ENCODE measurements around the gene ARHGEF11. TPM values are rescaled to one million over a fixed set of nuclear protein-coding genes. Genes with fewer than 3 reads are reported as not detected.

ARHGEF11 gene
- total RNA-seq, 1 experiment from 2014 or later = 38.1 TPM

DNA sequence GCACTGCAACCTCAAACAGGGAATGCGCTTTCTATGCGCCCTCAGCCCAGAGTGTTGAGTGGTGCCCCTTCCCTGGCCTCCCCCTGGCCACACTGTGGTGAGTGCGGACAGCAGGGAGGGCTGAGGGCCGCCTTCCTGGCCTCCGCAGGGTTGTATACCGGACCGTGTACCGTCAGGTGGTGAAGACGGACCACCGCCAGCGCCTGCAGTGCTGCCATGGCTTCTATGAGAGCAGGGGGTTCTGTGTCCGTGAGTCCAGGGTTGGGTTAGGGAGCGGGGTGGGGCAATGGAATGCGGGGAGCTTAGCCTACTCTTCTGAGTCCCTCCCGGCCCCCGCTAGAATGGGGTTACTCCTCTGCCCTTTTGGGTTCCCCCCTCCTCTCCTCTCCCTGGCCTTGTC lies 140.4 kb downstream of the ARHGEF11 start (continued):
- TF ChIP-seq, protein P1, sequence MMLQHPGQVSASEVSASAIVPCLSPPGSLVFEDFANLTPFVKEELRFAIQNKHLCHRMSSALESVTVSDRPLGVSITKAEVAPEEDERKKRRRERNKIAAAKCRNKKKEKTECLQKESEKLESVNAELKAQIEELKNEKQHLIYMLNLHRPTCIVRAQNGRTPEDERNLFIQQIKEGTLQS (CRISPR knock-in tag; conservative IDR thresholded peaks at IDR 0.05) = no peak
- TF ChIP-seq, protein P2, sequence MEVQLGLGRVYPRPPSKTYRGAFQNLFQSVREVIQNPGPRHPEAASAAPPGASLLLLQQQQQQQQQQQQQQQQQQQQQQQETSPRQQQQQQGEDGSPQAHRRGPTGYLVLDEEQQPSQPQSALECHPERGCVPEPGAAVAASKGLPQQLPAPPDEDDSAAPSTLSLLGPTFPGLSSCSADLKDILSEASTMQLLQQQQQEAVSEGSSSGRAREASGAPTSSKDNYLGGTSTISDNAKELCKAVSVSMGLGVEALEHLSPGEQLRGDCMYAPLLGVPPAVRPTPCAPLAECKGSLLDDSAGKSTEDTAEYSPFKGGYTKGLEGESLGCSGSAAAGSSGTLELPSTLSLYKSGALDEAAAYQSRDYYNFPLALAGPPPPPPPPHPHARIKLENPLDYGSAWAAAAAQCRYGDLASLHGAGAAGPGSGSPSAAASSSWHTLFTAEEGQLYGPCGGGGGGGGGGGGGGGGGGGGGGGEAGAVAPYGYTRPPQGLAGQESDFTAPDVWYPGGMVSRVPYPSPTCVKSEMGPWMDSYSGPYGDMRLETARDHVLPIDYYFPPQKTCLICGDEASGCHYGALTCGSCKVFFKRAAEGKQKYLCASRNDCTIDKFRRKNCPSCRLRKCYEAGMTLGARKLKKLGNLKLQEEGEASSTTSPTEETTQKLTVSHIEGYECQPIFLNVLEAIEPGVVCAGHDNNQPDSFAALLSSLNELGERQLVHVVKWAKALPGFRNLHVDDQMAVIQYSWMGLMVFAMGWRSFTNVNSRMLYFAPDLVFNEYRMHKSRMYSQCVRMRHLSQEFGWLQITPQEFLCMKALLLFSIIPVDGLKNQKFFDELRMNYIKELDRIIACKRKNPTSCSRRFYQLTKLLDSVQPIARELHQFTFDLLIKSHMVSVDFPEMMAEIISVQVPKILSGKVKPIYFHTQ (CRISPR knock-in tag; IDR thresholded peaks at IDR 0.05) = no peak
- no peak for TF ChIP-seq TCF7 (CRISPR knock-in tag; IDR thresholded peaks at IDR 0.05; ENCODE audit: low read depth)

DNA sequence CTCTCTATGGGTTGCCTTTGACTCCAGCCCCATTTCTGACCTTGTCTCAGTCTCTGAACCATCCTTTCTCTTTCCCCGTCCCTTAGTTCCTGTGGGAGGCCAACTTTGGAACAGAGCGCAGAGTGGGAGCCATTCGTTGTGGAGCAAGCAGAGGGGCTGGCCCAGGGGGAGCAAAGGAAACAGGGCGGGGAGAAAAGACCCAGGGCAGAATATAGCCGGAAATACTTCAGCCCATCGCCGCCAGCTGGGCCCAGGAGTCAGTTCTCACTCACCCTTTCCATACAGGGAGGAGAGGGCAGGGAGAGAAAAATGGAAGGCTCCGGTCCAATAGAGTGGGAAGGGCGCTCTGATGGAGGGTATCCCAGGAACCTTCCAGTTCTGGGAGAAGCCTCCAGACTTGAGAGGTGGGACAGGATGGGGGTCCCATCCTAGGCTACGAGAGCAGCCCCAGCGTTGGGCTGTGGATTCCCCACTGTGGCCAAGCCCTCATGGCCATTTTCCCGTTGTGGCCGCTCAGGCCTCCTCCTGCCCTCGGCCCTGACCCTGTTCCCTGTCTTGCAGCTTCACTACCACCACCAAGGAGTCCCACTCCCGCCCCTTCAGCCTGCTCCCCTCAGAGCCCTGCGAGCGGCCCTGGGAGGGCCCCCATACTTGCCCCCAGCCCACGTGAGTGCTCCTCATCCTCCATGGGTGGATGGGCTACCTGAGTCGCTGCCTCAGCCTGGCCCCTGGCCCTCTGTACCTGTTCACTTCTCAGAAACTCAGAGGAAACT lies 141.2 kb downstream of the ARHGEF11 start:
- peaks cover 7% of the 10 kb centered on the region; the same call in 1 of the 2 replicates for H3K4me1 Mint-ChIP-seq
- ATAC-seq = no peak
- TF ChIP-seq, protein P3, sequence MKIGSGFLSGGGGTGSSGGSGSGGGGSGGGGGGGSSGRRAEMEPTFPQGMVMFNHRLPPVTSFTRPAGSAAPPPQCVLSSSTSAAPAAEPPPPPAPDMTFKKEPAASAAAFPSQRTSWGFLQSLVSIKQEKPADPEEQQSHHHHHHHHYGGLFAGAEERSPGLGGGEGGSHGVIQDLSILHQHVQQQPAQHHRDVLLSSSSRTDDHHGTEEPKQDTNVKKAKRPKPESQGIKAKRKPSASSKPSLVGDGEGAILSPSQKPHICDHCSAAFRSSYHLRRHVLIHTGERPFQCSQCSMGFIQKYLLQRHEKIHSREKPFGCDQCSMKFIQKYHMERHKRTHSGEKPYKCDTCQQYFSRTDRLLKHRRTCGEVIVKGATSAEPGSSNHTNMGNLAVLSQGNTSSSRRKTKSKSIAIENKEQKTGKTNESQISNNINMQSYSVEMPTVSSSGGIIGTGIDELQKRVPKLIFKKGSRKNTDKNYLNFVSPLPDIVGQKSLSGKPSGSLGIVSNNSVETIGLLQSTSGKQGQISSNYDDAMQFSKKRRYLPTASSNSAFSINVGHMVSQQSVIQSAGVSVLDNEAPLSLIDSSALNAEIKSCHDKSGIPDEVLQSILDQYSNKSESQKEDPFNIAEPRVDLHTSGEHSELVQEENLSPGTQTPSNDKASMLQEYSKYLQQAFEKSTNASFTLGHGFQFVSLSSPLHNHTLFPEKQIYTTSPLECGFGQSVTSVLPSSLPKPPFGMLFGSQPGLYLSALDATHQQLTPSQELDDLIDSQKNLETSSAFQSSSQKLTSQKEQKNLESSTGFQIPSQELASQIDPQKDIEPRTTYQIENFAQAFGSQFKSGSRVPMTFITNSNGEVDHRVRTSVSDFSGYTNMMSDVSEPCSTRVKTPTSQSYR (CRISPR knock-in tag; IDR thresholded peaks at IDR 0.05) = no peak
- TF ChIP-seq OVOL2 (CRISPR knock-in tag; IDR thresholded peaks at IDR 0.05; ENCODE audit: borderline replicate concordance) (no peak), JAZF1 (CRISPR knock-in tag; IDR thresholded peaks at IDR 0.05) (no peak), NR2C2 (CRISPR knock-in tag; IDR thresholded peaks at IDR 0.05) (no peak), NR3C1 (CRISPR knock-in tag; conservative IDR thresholded peaks at IDR 0.05; ENCODE audit: low read depth) (no peak), ATF1 (CRISPR knock-in tag; IDR thresholded peaks at IDR 0.05) (no peak), ESRRA (CRISPR knock-in tag; IDR thresholded peaks at IDR 0.05; ENCODE audit: borderline replicate concordance) (no peak)
- TF ChIP-seq, protein P4, sequence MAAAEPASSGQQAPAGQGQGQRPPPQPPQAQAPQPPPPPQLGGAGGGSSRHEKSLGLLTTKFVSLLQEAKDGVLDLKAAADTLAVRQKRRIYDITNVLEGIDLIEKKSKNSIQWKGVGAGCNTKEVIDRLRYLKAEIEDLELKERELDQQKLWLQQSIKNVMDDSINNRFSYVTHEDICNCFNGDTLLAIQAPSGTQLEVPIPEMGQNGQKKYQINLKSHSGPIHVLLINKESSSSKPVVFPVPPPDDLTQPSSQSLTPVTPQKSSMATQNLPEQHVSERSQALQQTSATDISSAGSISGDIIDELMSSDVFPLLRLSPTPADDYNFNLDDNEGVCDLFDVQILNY (CRISPR knock-in tag; IDR thresholded peaks at IDR 0.05) = no peak
- TF ChIP-seq, protein P5, sequence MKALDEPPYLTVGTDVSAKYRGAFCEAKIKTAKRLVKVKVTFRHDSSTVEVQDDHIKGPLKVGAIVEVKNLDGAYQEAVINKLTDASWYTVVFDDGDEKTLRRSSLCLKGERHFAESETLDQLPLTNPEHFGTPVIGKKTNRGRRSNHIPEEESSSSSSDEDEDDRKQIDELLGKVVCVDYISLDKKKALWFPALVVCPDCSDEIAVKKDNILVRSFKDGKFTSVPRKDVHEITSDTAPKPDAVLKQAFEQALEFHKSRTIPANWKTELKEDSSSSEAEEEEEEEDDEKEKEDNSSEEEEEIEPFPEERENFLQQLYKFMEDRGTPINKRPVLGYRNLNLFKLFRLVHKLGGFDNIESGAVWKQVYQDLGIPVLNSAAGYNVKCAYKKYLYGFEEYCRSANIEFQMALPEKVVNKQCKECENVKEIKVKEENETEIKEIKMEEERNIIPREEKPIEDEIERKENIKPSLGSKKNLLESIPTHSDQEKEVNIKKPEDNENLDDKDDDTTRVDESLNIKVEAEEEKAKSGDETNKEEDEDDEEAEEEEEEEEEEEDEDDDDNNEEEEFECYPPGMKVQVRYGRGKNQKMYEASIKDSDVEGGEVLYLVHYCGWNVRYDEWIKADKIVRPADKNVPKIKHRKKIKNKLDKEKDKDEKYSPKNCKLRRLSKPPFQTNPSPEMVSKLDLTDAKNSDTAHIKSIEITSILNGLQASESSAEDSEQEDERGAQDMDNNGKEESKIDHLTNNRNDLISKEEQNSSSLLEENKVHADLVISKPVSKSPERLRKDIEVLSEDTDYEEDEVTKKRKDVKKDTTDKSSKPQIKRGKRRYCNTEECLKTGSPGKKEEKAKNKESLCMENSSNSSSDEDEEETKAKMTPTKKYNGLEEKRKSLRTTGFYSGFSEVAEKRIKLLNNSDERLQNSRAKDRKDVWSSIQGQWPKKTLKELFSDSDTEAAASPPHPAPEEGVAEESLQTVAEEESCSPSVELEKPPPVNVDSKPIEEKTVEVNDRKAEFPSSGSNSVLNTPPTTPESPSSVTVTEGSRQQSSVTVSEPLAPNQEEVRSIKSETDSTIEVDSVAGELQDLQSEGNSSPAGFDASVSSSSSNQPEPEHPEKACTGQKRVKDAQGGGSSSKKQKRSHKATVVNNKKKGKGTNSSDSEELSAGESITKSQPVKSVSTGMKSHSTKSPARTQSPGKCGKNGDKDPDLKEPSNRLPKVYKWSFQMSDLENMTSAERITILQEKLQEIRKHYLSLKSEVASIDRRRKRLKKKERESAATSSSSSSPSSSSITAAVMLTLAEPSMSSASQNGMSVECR (CRISPR knock-in tag; IDR thresholded peaks at IDR 0.05; ENCODE audit: borderline replicate concordance) = no peak
- TF ChIP-seq, protein P6, sequence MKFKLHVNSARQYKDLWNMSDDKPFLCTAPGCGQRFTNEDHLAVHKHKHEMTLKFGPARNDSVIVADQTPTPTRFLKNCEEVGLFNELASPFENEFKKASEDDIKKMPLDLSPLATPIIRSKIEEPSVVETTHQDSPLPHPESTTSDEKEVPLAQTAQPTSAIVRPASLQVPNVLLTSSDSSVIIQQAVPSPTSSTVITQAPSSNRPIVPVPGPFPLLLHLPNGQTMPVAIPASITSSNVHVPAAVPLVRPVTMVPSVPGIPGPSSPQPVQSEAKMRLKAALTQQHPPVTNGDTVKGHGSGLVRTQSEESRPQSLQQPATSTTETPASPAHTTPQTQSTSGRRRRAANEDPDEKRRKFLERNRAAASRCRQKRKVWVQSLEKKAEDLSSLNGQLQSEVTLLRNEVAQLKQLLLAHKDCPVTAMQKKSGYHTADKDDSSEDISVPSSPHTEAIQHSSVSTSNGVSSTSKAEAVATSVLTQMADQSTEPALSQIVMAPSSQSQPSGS (CRISPR knock-in tag; IDR thresholded peaks at IDR 0.05; ENCODE audit: borderline replicate concordance, low read depth) = no peak
- TF ChIP-seq, protein P7, sequence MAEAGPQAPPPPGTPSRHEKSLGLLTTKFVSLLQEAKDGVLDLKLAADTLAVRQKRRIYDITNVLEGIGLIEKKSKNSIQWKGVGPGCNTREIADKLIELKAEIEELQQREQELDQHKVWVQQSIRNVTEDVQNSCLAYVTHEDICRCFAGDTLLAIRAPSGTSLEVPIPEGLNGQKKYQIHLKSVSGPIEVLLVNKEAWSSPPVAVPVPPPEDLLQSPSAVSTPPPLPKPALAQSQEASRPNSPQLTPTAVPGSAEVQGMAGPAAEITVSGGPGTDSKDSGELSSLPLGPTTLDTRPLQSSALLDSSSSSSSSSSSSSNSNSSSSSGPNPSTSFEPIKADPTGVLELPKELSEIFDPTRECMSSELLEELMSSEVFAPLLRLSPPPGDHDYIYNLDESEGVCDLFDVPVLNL (CRISPR knock-in tag; IDR thresholded peaks at IDR 0.05; ENCODE audit: borderline replicate concordance, low read depth) = no peak
- no peaks in the 10 kb centered on the region; the same call in 1 of the 2 replicates for H3K27me3 Mint-ChIP-seq (ENCODE audit: low read depth)
- DNase-seq (ENCODE audit: low spot score) = no peak
- CTCF ChIA-PET = interaction anchor here (1.0 to 5.1 kb wide), 4 partner anchors 8 to 32 kb away, joined by 3 to 42 read pairs (median 6); no protein-coding TSS in a partner anchor
- no peak overlapping the region for H3K27ac Mint-ChIP-seq
- H3K4me3 Mint-ChIP-seq = no peak overlapping the region
- POLR2A ChIA-PET = no interaction called here
- H3K9me3 Mint-ChIP-seq = no peaks in the 10 kb centered on the region
- no peaks in the 10 kb centered on the region for H3K36me3 Mint-ChIP-seq
